Activated CD8-positive, alpha-beta memory T cell treated with anti-CD3 and anti-CD28 coated beads for 4 hours (primary cell): ENCODE measurements around the gene RAD51B.
"Not testable (repeated sequence)": the region's sequence is repeated elsewhere in the genome, so short reads cannot be mapped to it uniquely, and the experiment has no call there.

Experiments used
- DNase-seq, 2 donors: peaks; one replicate each; pipeline ENCODE4 v3.0.0-alpha.2; 2020; ENCODE audit warnings: low read depth in 2 of 2

The RAD51B gene

GRCh38 chr14:67949771-67950170 is 130.2 kb downstream of the RAD51B start:
- no peak for DNase-seq

GRCh38 chr14:67950386-67950785 is 130.8 kb downstream of the RAD51B start:
- DNase-seq, result no peak

- DNase-seq, result no peak
These were observed 132.1 kb downstream of the RAD51B start for GRCh38 chr14:67951529-67952135.

GRCh38 chr14:67952381-67952780 is 132.8 kb downstream of the RAD51B start:
- DNase-seq, result no peak

GRCh38 chr14:67952786-67953185 is 133.2 kb downstream of the RAD51B start:
- no peak for DNase-seq

GRCh38 chr14:67955261-67955660 is 135.7 kb downstream of the RAD51B start:
- no peak for DNase-seq

GRCh38 chr14:67957946-67958345 is 138.4 kb downstream of the RAD51B start:
- DNase-seq, result no peak

- no peak for DNase-seq
These were observed 142.1 kb downstream of the RAD51B start for GRCh38 chr14:67961676-67962075.

- no peak for DNase-seq
These were observed 142.7 kb downstream of the RAD51B start for GRCh38 chr14:67962215-67962644.

GRCh38 chr14:67963545-67963944 is 144.0 kb downstream of the RAD51B start:
- DNase-seq, result no peak

GRCh38 chr14:67963960-67964812 is 144.6 kb downstream of the RAD51B start:
- DNase-seq, result no peak

- no peak for DNase-seq
These were observed 146.1 kb downstream of the RAD51B start for GRCh38 chr14:67965696-67966095.

- no peak for DNase-seq
These were observed 147.6 kb downstream of the RAD51B start for GRCh38 chr14:67967206-67967605.

GRCh38 chr14:67967970-67968369 is 148.4 kb downstream of the RAD51B start:
- not testable (repeated sequence) for DNase-seq

- DNase-seq, result no peak
These were observed 151.3 kb downstream of the RAD51B start for GRCh38 chr14:67970923-67971322.

GRCh38 chr14:67971627-67972625 is 152.3 kb downstream of the RAD51B start:
- DNase-seq, result no peak

GRCh38 chr14:67973436-67973835 is 153.9 kb downstream of the RAD51B start:
- DNase-seq, result no peak

- no peak for DNase-seq
These were observed 155.9 kb downstream of the RAD51B start for GRCh38 chr14:67975470-67975869.

GRCh38 chr14:67977434-67978034 is 158.0 kb downstream of the RAD51B start:
- DNase-seq, result no peak

GRCh38 chr14:67978749-67979148 is 159.2 kb downstream of the RAD51B start:
- no peak for DNase-seq
